HepG2 (cell line): ENCODE data around the gene IQCC. TPM values are rescaled to one million over a fixed set of nuclear protein-coding genes. Genes with fewer than 3 reads are reported as not detected.

ENCODE experiments used
- CENPX ChIP-seq: sonication (generic); formaldehyde crosslinking; IDR thresholded peaks from 2 replicates; pipeline ENCODE4 v1.9.0; 2021; ENCODE audit warnings: mild to moderate bottlenecking, missing genetic modification reagents, moderate library complexity
- DRAP1 ChIP-seq: IDR thresholded peaks from 2 replicates; pipeline ENCODE4 v1.6.1; 2016; ENCODE audit warnings: missing genetic modification reagents, missing compliant biosample characterization
- PHF20 ChIP-seq: sonication (generic); formaldehyde crosslinking; IDR thresholded peaks from 2 replicates; pipeline ENCODE4 v1.5.0; 2020; ENCODE audit warnings: mild to moderate bottlenecking, missing genetic modification reagents
- PLSCR1 ChIP-seq: sonication (generic); formaldehyde crosslinking; IDR thresholded peaks from 2 replicates; pipeline ENCODE4 v1.5.0; 2020; ENCODE audit warnings: missing genetic modification reagents, mild to moderate bottlenecking, borderline replicate concordance
- TAF1 ChIP-seq: sonication (generic); formaldehyde crosslinking; IDR thresholded peaks from 2 replicates; pipeline ENCODE4 v1.4.0; 2020; ENCODE audit warnings: missing genetic modification reagents
- TFE3 ChIP-seq: IDR thresholded peaks from 2 replicates; pipeline ENCODE4 v1.6.1; 2016
- TGIF2 ChIP-seq: IDR thresholded peaks from 2 replicates; pipeline ENCODE4 v1.6.1; 2016; ENCODE audit warnings: control low read depth, missing compliant biosample characterization
- ZFP82 ChIP-seq: sonication (generic); formaldehyde crosslinking; IDR thresholded peaks from 2 replicates; pipeline ENCODE4 v1.5.1; 2020; ENCODE audit warnings: mild to moderate bottlenecking, missing genetic modification reagents, borderline replicate concordance
- ZNF292 ChIP-seq: sonication (generic); formaldehyde crosslinking; IDR thresholded peaks from 2 replicates; pipeline ENCODE4 v1.8.1; 2022; ENCODE audit warnings: mild to moderate bottlenecking, low read depth, missing genetic modification reagents, borderline replicate concordance
- ZNF609 ChIP-seq: sonication (generic); formaldehyde crosslinking; IDR thresholded peaks from 2 replicates; pipeline ENCODE4 v1.4.0; 2020; ENCODE audit warnings: mild to moderate bottlenecking, missing genetic modification reagents, borderline replicate concordance
- ZNF660 ChIP-seq: sonication (generic); formaldehyde crosslinking; IDR thresholded peaks from 2 replicates; pipeline ENCODE4 v1.5.1; 2020; ENCODE audit warnings: mild to moderate bottlenecking, low read depth, missing genetic modification reagents, borderline replicate concordance
- ZNF710 ChIP-seq: sonication (generic); formaldehyde crosslinking; IDR thresholded peaks from 2 replicates; pipeline ENCODE4 v1.5.0; 2020; ENCODE audit warnings: mild to moderate bottlenecking, missing genetic modification reagents, borderline replicate concordance
- ZNF772 ChIP-seq: sonication (generic); formaldehyde crosslinking; IDR thresholded peaks from 2 replicates; pipeline ENCODE4 v1.5.0; 2020; ENCODE audit warnings: mild to moderate bottlenecking, missing genetic modification reagents
- polyA plus RNA-seq, 8 experiments: library from polyadenylated mRNA; depleted of rRNA in 3 of 8; stranded (reverse) in 7 of 8; unstranded in 1 of 8; fragments of >200 nt; fragmentation: Illumina TruSeq in 4 of 8; extraction: Trizol in 4 of 8; gene quantifications; 2 replicates each; pipeline versions ENCODE4 v1.2.1 to v1.2.3, GENCODE V29; 2011 to 2016; ENCODE audit warnings: low read depth in 4 of 8, missing spikeins in 1 of 8, mixed read lengths in 1 of 8; ENCODE audit not compliant: insufficient read depth in 1 of 8
- total RNA-seq, 5 experiments: library from RNA; depleted of rRNA; stranded (reverse); fragments of >200 nt; fragmentation: Illumina TruSeq; extraction: Trizol; gene quantifications; 2 replicates each; pipeline ENCODE4 v1.2.3, GENCODE V29; 2016; ENCODE audit warnings: low read depth in 1 of 5
- TF ChIP-seq, protein P1 (sequence below), 2 experiments: fragments of 450-650 bp in 1 of 2; sonication (generic) in 1 of 2; formaldehyde crosslinking; IDR thresholded peaks; 2 replicates each; pipeline versions ENCODE4 v1.5.0 to v1.8.0; 2020 to 2022; ENCODE audit warnings: mild to moderate bottlenecking in 1 of 2, missing genetic modification reagents in 1 of 2
- TF ChIP-seq, protein P2 (sequence below): sonication (generic); formaldehyde crosslinking; IDR thresholded peaks from 2 replicates; pipeline ENCODE4 v1.5.0; 2020; ENCODE audit warnings: mild to moderate bottlenecking, low read depth, missing genetic modification reagents, borderline replicate concordance

The IQCC gene
- total and polyA plus RNA-seq, 2 of the 13 experiments (the other 11 are each of a cell fraction or from before 2014, with no cell fraction given), result 1.7 to 3.0 TPM

GRCh38 chr1:32205401-32206370 is at the start of gene IQCC (continued):
- TF ChIP-seq TFE3 (CRISPR knock-in tag) (0 out of 2 replicates have a peak, but pooled peaks have one; percentile 31), ZNF772 (CRISPR knock-in tag) (no peak), ZNF609 (0 out of 2 replicates have a peak, but pooled peaks have one; percentile 36), ZNF710 (CRISPR knock-in tag) (no peak), TGIF2 (CRISPR knock-in tag) (peak; percentile 64), DRAP1 (CRISPR knock-in tag) (peak; percentile 53; the same call in 1 of the 2 replicates), TAF1 (CRISPR knock-in tag) (peak; percentile 56; the same call in 1 of the 2 replicates), PLSCR1 (peak; percentile 22; the same call in 1 of the 2 replicates), ZNF292 (no peak), PHF20 (peak; percentile 90), CENPX (CRISPR knock-in tag) (no peak), ZNF660 (CRISPR knock-in tag) (no peak), ZFP82 (CRISPR knock-in tag) (no peak)
- TF ChIP-seq, protein P1, sequence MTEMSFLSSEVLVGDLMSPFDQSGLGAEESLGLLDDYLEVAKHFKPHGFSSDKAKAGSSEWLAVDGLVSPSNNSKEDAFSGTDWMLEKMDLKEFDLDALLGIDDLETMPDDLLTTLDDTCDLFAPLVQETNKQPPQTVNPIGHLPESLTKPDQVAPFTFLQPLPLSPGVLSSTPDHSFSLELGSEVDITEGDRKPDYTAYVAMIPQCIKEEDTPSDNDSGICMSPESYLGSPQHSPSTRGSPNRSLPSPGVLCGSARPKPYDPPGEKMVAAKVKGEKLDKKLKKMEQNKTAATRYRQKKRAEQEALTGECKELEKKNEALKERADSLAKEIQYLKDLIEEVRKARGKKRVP (CRISPR knock-in tag; IDR thresholded peaks at IDR 0.05), result no peak
- TF ChIP-seq, protein P2, sequence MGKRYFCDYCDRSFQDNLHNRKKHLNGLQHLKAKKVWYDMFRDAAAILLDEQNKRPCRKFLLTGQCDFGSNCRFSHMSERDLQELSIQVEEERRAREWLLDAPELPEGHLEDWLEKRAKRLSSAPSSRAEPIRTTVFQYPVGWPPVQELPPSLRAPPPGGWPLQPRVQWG (CRISPR knock-in tag), result no peak
